Common myeloid progenitor, CD34-positive (primary cell): ENCODE data around the gene PPP2R3A.
A peak's percentile ranks its signal among the peaks of the same experiment; 100 is the strongest.
"Not testable (repeated sequence)": the region's sequence is repeated elsewhere in the genome, so short reads cannot be mapped to it uniquely, and the experiment has no call there.

ENCODE experiments used
- CTCF ChIA-PET: fragments of 350-600 bp; sonication (Branson Sonifier 250); formaldehyde crosslinking; loops from one replicate; lab custom pipeline; 2021; ENCODE audit warnings: antibody characterized with exemption; lab: Charles Lee
- POLR2A ChIA-PET: fragments of 350-600 bp; sonication (Branson Sonifier 250); formaldehyde crosslinking; loops from one replicate; lab custom pipeline; 2021; ENCODE audit warnings: antibody characterized with exemption; lab: Charles Lee
- DNase-seq, 3 donors: peaks; one replicate each; pipeline versions ENCODE4 v3.0.0 to v3.0.0-alpha.2; 2013
- H3K27ac ChIP-seq, 2 experiments: 1 replicate in 1 of 2; 2 replicates in 1 of 2; pipeline ENCODE4 v1.7.0; 2013; ENCODE audit warnings: inconsistent platforms in 2 of 2, low read length in 2 of 2, mild to moderate bottlenecking in 2 of 2, low read depth in 1 of 2, moderate library complexity in 1 of 2; ENCODE audit not compliant: severe bottlenecking in 2 of 2, insufficient read depth in 1 of 2, poor library complexity in 1 of 2
- H3K27me3 ChIP-seq, 5 experiments: replicated peaks in 2 of 5; 1 replicate in 3 of 5; 2 replicates in 2 of 5; pipeline versions ENCODE4 v1.6.1 to v1.7.0; 2013; ENCODE audit warnings: low read length in 4 of 5, mild to moderate bottlenecking in 2 of 5, moderate library complexity in 2 of 5, inconsistent platforms in 1 of 5; ENCODE audit not compliant: insufficient read depth in 5 of 5, control insufficient read depth in 4 of 5
- H3K36me3 ChIP-seq, 4 experiments: 1 replicate in 2 of 4; 2 replicates in 2 of 4; pipeline versions ENCODE4 v1.6.1 to v1.7.0; 2013; ENCODE audit warnings: low read length in 3 of 4, control low read depth in 1 of 4, mild to moderate bottlenecking in 1 of 4; ENCODE audit not compliant: control insufficient read depth in 4 of 4, insufficient read depth in 4 of 4
- H3K4me1 ChIP-seq, 4 experiments: 1 replicate in 3 of 4; 2 replicates in 1 of 4; pipeline versions ENCODE4 v1.6.1 to v1.7.1; 2013; ENCODE audit warnings: low read length in 3 of 4, mild to moderate bottlenecking in 3 of 4, control low read depth in 1 of 4, inconsistent platforms in 1 of 4, moderate library complexity in 1 of 4; ENCODE audit not compliant: control insufficient read depth in 4 of 4, insufficient read depth in 4 of 4; ENCODE audit errors: control extremely low read depth in 1 of 4
- H3K4me3 ChIP-seq, 7 experiments: 1 replicate in 4 of 7; 2 replicates in 3 of 7; pipeline versions ENCODE4 v1.5.1 to v1.7.0; 2013; ENCODE audit warnings: mild to moderate bottlenecking in 7 of 7, low read length in 6 of 7, moderate library complexity in 6 of 7, inconsistent platforms in 2 of 7, low read depth in 2 of 7, control low read depth in 1 of 7; ENCODE audit not compliant: insufficient read depth in 4 of 7, control insufficient read depth in 1 of 7; ENCODE audit errors: extremely low read depth in 1 of 7
- H3K9me3 ChIP-seq, 5 experiments: 1 replicate in 4 of 5; 2 replicates in 1 of 5; pipeline versions ENCODE4 v1.6.1 to v1.7.1; 2013; ENCODE audit warnings: low read length in 4 of 5, mild to moderate bottlenecking in 2 of 5, inconsistent platforms in 1 of 5, low read depth in 1 of 5, moderate library complexity in 1 of 5; ENCODE audit not compliant: control insufficient read depth in 4 of 5, insufficient read depth in 2 of 5; ENCODE audit errors: control extremely low read depth in 1 of 5
- WGBS: methylation state at CpG from one replicate; pipeline ENCODE4 v1.1.5; 2013; ENCODE audit not compliant: insufficient coverage; 5-methylcytosine and 5-hydroxymethylcytosine counted together

PPP2R3A gene

DNA sequence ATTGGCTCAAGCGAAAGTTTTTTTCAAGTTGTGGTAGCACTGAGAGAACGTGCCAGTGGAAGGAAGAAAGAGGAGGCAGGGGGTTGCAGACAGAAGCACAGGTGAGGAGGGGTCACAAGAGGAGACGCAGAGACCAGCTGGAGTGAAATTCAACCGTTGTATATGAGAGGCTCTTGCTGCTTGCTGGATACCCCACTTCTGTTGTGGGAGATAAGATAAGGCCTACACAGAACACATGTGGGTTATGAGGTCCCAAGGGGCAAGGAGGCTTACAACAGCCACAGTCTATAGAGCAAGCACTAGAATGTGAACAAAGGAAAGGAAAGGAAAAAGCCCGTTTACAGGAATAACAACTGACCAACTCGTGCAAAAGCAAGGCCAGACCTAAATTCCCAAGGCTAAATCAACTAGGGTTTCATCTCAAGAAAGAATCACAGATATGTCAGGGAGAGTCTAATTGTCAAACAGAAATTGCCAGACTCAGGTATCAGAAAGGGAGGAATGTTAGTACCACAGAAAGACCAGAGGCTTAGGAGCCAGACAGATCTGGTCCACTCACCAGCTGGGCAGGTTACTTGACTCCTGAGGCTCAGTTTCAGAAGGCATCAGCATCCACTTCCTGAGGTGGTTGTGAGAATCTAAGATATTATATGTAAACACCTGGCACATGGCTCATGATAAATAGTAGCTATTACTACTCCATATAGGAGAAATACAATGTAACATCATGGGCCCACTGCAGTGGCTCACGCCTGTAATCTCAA is 169.7 kb downstream of the PPP2R3A start:
- ChIA-PET CTCF (interaction anchor here (1.0 to 1.5 kb wide), 2 partner anchors 11 to 21 kb away, joined by 4 read pairs; no protein-coding TSS in a partner anchor), POLR2A (no interaction called here)
- H3K4me1 ChIP-seq: peaks cover 7 to 14% (median 8%) of the 10 kb centered on the region in 4 experiments

DNA sequence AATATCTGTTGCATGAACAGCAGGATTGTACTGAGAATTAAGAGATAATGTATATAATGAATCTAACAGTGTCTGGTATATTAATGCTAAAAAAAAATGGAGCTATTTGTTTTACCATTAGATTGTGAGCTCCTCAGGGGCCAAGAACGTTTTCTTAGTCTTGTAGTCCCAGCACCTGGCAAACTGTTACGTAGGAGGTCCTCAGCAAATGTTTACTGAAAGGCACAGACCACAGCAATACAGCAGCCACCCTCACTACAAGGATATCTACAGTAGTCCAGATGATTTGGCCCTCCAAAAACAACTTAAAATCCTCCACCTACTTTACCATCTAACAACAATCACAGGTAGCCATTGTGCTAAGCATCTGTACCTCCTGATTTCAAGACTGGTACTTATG is 170.9 kb downstream of the PPP2R3A start:
- Histone ChIP-seq H3K36me3 (no peaks in the 10 kb centered on the region), H3K4me3 (no peak overlapping the region), H3K27ac (no peak overlapping the region), H3K4me1 (peaks cover 7 to 14% (median 8%) of the 10 kb centered on the region in 4 experiments), H3K9me3 (no peaks in the 10 kb centered on the region), H3K27me3 (no peaks in the 10 kb centered on the region)
- WGBS: 95% methylated on average over 2 of the region's 2 CpGs
- ChIA-PET POLR2A (no interaction called here), CTCF (interaction anchor here (1.0 to 1.5 kb wide), 2 partner anchors 10 to 20 kb away, joined by 4 read pairs; no protein-coding TSS in a partner anchor)
- peak in 1 of 3 donors; percentile 14 for DNase-seq

More for the DNA sequence above, 169.7 kb downstream of the PPP2R3A start:
- no peaks in the 10 kb centered on the region for H3K27me3 ChIP-seq
- H3K4me3 ChIP-seq: peak overlapping the region in 1 of 7 experiments; percentile 30
- H3K36me3 ChIP-seq: no peaks in the 10 kb centered on the region
- DNase-seq: peak; percentile 58 to 91 (median 70)
- WGBS: 45% methylated on average over 6 of the region's 7 CpGs
- peak overlapping the region in 1 of 2 experiments; percentile 62 for H3K27ac ChIP-seq
- H3K9me3 ChIP-seq: no peaks in the 10 kb centered on the region

DNA sequence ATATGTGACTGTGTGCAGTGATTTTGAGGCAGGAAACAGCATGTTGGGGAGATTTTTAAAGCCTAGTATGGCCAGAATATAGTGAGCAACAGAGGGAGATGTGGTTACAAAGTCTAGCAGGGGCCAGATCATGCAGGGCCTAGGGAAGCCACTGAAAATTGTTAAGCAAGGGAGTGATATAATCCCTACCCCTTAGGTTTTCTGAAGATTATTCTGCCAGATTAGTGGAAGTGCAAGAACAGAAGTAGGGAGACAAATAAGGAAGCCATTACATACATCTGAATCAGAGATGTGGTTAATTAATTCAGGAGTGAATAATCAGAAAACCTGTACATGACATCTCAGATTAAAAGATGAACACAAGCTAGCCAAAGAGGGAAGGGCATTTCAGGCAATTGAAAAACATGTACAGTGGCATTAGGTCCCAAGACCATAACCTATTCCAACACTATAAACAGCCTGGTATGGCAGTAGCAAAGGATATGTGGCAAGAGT is 175.8 kb downstream of the PPP2R3A start:
- H3K9me3 ChIP-seq: no peaks in the 10 kb centered on the region
- no peak overlapping the region for H3K27ac ChIP-seq
- H3K36me3 ChIP-seq: peaks cover 0 to 7% (median 3%) of the 10 kb centered on the region in 4 experiments
- POLR2A ChIA-PET: no interaction called here
- peaks cover 0 to 8% (median 6%) of the 10 kb centered on the region in 4 experiments for H3K4me1 ChIP-seq
- H3K27me3 ChIP-seq: no peaks in the 10 kb centered on the region
- CTCF ChIA-PET: no interaction called here
- peak in 2 of 3 donors; percentile 26 to 30 for DNase-seq
- no peak overlapping the region for H3K4me3 ChIP-seq

GRCh38 chr3:136141891-136142290 is 176.4 kb downstream of the PPP2R3A start:
- DNase-seq: no peak
- ChIA-PET CTCF (no interaction called here), POLR2A (no interaction called here)
- H3K27me3 ChIP-seq: no peaks in the 10 kb centered on the region
- H3K4me3 ChIP-seq: no peak overlapping the region
- H3K27ac ChIP-seq: peak overlapping the region in 1 of 2 experiments; percentile 44
- H3K4me1 ChIP-seq: peaks cover 0 to 8% (median 5%) of the 10 kb centered on the region in 4 experiments
- peaks cover 0 to 7% (median 3%) of the 10 kb centered on the region in 4 experiments for H3K36me3 ChIP-seq
- WGBS: 87% methylated on average over 4 of the region's 4 CpGs
- H3K9me3 ChIP-seq: no peaks in the 10 kb centered on the region

DNA sequence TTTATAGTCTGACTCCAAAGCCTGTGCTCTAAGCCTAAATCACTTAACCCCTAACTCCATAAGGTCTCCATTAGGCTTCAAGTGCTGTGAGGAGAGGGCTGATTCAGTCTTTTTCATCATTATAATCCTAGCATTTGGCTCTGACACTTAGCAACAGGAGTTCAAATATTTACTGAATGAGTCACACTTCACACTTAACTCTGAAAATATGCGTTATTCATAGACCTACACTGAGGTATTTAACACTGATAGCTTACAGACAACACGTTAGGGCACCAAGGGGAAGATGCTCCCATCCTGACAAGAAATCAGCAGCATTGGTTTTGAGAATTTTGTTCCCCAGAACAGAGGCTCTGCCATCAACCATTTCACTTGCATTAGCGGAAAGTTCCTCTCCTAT is 177.1 kb downstream of the PPP2R3A start:
- H3K36me3 ChIP-seq: peaks cover 0 to 7% (median 4%) of the 10 kb centered on the region in 4 experiments
- H3K4me1 ChIP-seq: peaks cover 0 to 8% (median 5%) of the 10 kb centered on the region in 4 experiments
- peak in 2 of 3 donors; percentile 44 to 64 for DNase-seq
- H3K27ac ChIP-seq: peak overlapping the region in 1 of 2 experiments; percentile 44
- H3K9me3 ChIP-seq: no peaks in the 10 kb centered on the region
- no peak overlapping the region for H3K4me3 ChIP-seq
- ChIA-PET POLR2A (no interaction called here), CTCF (interaction anchor here (1.2 kb wide), 1 partner anchor 10 kb away, joined by 3 read pairs; no protein-coding TSS in a partner anchor)
- no peaks in the 10 kb centered on the region for H3K27me3 ChIP-seq
- 94% methylated on average over 2 of the region's 3 CpGs for WGBS

DNA sequence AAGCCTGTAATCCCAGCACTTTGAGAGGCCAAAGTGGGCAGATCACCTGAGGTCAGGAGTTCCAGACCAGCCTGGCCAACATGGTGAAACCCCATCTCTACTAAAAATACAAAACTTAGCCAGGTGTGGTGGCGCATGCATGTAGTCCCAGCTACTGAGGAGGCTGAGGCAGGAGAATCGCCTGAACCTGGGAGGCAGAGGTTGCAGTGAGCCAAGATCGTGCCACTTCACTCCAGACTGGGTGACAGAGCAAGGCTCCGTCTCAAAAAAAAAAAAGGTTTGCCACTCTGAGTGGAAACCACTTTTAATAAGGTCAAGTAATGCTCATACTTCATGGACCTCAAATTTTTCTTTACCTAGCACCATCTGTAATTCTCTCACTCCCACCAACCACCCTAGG is 178.9 kb downstream of the PPP2R3A start:
- 100% methylated on average over 4 of the region's 4 CpGs for WGBS
- ChIA-PET POLR2A (interaction anchor here (0.6 kb wide), 2 partner anchors 49 to 106 kb away, joined by 3 to 4 read pairs; no protein-coding TSS in a partner anchor), CTCF (interaction anchor here (1.0 kb wide), 1 partner anchor 11 kb away, joined by 3 read pairs; no protein-coding TSS in a partner anchor)
- not testable (repeated sequence) for H3K27ac ChIP-seq, H3K4me3 ChIP-seq, H3K27me3 ChIP-seq, H3K4me1 ChIP-seq, H3K9me3 ChIP-seq, DNase-seq
- H3K36me3 ChIP-seq: peaks cover under 1 to 11% (median 4%) of the 10 kb centered on the region in 4 experiments
